ENCODE measurements around the gene C1orf50.
"Not testable (repeated sequence)": the region's sequence is repeated elsewhere in the genome, so short reads cannot be mapped to it uniquely, and the experiment has no call there.

C1orf50 gene

GRCh38 chr1:42806593-42806992 is 39.5 kb downstream of the C1orf50 start:
- TF ChIP-seq, protein P1, sequence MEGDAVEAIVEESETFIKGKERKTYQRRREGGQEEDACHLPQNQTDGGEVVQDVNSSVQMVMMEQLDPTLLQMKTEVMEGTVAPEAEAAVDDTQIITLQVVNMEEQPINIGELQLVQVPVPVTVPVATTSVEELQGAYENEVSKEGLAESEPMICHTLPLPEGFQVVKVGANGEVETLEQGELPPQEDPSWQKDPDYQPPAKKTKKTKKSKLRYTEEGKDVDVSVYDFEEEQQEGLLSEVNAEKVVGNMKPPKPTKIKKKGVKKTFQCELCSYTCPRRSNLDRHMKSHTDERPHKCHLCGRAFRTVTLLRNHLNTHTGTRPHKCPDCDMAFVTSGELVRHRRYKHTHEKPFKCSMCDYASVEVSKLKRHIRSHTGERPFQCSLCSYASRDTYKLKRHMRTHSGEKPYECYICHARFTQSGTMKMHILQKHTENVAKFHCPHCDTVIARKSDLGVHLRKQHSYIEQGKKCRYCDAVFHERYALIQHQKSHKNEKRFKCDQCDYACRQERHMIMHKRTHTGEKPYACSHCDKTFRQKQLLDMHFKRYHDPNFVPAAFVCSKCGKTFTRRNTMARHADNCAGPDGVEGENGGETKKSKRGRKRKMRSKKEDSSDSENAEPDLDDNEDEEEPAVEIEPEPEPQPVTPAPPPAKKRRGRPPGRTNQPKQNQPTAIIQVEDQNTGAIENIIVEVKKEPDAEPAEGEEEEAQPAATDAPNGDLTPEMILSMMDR (IDR thresholded peaks at IDR 0.05; ENCODE audit: extremely low read depth, missing control alignments) = no peak
- DNase-seq (ENCODE audit: low spot score) = no peak

- TF ChIP-seq, protein P1 (IDR thresholded peaks at IDR 0.05; ENCODE audit: extremely low read depth, missing control alignments) = no peak
- DNase-seq (ENCODE audit: low spot score) = no peak
Observed at GRCh38 chr1:42807056-42807668, 40.1 kb downstream of the C1orf50 start.

DNA sequence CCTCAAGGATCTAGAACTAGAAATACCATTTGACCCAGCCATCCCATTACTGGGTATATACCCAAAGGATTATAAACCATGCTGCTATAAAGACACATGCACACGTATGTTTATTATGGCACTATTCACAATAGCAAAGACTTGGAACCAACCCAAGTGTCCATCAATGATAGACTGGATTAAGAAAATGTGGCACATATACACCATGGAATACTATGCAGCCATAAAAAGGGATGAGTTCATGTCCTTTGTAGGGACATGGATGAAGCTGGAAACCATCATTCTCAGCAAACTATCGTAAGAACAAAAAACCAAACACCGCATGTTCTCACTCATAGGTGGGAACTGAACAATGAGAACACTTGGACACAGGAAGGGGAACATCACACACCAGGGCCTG is 47.8 kb downstream of the C1orf50 start:
- DNase-seq (ENCODE audit: low spot score) = not testable (repeated sequence)

DNA sequence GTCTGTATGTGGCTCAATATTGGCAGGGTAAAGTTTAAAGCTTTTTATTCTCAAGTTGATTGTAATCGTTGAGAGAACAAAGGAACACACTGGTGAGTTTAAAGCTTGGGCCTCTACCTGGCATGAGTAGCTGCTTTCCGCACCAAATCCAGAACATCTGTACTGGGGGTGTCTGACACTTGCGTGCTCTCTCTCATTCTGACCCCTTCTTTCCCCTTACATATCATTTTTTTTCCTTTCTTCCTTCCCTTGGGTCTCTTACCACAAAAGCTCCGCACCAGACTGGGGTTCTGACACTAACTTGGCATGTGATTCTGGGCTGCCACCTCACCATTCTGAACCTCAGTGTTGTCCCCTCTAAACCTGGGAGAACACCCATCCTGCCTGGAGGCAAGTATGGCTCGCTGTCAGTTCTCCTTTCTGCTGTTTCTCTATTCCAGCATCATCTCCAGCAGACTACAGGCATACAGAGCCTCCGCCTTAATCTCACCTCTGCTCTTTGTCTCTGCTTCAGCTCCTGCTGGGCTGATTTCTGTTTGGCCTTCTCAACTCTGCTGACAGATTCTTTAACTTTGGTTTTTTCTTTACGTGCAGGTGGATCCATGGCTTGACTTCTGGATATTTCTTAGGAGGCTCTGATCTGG is 49.0 kb downstream of the C1orf50 start:
- DNase-seq (ENCODE audit: low spot score) = peak; percentile 17
- TF ChIP-seq, protein P1 (IDR thresholded peaks at IDR 0.05; ENCODE audit: extremely low read depth, missing control alignments) = no peak

DNA sequence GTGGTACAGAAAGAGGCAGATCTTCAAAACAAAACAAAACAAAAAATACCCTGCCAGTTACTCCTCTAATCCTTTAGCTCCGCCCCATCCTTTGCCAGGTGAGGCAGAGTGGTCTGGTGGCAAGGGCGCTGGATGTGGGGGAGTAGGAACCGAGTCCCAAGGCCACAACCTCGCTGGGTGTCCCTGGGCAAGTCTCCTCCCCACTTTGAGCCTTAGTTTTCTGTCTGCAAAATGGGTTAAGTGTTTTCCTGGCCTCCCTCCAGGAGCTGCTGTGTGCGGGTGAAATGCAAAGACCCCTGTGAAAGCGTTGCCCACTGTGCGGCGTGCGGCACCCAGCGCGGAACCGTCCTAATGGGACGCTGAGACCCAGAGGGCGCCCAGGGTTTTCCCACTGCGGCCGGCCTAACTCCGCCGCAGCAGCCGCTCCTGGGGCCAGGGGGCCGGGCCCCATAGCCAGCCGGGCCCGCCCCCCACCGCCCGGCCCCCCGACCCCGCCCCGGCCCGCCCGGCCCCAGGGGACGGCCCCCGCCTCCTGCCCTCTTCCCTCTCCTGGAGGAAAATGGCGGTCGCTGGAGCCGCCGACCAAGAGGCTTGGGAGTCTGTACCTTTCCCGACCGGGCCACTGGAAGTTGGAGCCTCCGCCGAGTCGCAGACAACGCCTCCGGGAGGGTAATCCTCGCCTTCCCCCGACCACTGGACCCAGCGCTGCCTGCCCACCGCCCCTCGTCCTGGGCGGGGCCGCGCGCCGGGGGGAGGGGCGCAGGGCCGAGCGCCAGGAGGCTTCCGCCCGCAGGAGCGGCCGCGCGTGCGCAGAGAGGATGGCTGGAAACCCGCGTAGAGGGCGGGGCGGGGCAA is 49.8 kb downstream of the C1orf50 start, which contains the start of the genes ERMAP and SVBP:
Gene ERMAP (plus strand): TSS at position 538 of the 855 bp plus-strand sequence. CDS start 13,327 bp downstream, outside the sequence.
Gene SVBP (minus strand): TSS at position 813 of the 855 bp plus-strand sequence. CDS start 853 bp downstream, outside the sequence.
- TF ChIP-seq, protein P1 (IDR thresholded peaks at IDR 0.05; ENCODE audit: extremely low read depth, missing control alignments) = no peak
- DNase-seq (ENCODE audit: low spot score) = peak; percentile 98

DNA sequence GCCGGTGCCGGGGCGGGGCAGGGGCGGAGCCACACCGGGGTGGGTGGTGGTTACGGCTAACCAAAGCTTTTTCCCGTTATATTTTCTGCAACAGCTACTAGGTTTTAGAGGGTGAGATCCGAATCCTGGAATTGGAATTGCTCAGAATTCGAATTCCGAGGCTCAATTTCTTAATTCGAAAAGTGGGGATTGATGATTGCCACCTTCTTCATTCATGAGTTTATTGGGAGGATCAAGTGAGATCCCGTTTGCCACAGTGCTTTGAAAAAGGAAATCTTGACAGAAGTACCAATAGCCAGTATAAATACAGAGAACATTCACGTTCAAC is 50.4 kb downstream of the C1orf50 start:
- TF ChIP-seq, protein P1 (IDR thresholded peaks at IDR 0.05; ENCODE audit: extremely low read depth, missing control alignments) = no peak
- DNase-seq (ENCODE audit: low spot score) = no peak

DNA sequence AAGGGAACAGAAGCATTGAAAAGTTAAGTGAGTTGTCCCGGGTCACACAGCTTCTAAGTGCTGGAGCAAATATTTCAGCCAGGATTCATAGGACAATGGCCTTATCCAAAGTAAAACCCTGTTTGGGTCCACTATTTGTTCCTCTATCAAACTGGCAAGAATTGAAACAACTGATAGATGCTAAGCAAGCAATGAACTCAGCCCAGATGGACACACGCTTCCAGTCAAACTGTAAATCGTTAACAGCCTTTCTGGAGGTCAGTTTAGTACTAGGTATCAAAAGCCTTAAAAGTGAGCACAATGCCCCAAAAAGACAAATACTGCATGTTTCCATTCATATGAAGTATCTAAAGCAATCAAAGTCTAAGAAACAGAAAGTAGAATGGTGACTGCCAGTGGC is 50.9 kb downstream of the C1orf50 start:
- TF ChIP-seq, protein P1 (IDR thresholded peaks at IDR 0.05; ENCODE audit: extremely low read depth, missing control alignments) = no peak
- DNase-seq (ENCODE audit: low spot score) = no peak

Measured in GM20000 (cell line).